CMK (cell line): ENCODE data around the gene CRTC1.

Experiments
- DNase-seq: peaks from one replicate; pipeline ENCODE4 v3.0.0-alpha.2; 2010; ENCODE audit warnings: low read depth

The CRTC1 gene

GRCh38 chr19:18770663-18771327 is 87.3 kb downstream of the CRTC1 start:
- no peak for DNase-seq

- no peak for DNase-seq
Measured at GRCh38 chr19:18771328-18772242, 88.1 kb downstream of the CRTC1 start.

GRCh38 chr19:18772620-18773587 is 89.4 kb downstream of the CRTC1 start:
- DNase-seq: no peak

GRCh38 chr19:18773682-18774081 is 90.2 kb downstream of the CRTC1 start:
- DNase-seq: no peak

GRCh38 chr19:18774107-18774506 is 90.6 kb downstream of the CRTC1 start:
- DNase-seq: no peak

- no peak for DNase-seq
Measured at GRCh38 chr19:18774782-18775444, 91.4 kb downstream of the CRTC1 start.

GRCh38 chr19:18775586-18776287 is 92.3 kb downstream of the CRTC1 start:
- DNase-seq: no peak

GRCh38 chr19:18776288-18776594 is 92.8 kb downstream of the CRTC1 start:
- DNase-seq: no peak

GRCh38 chr19:18776736-18777135 is 93.3 kb downstream of the CRTC1 start:
- no peak for DNase-seq

- no peak for DNase-seq
Measured at GRCh38 chr19:18777301-18778075, 94.0 kb downstream of the CRTC1 start.

- DNase-seq: no peak
Measured at GRCh38 chr19:18778076-18778389, 94.6 kb downstream of the CRTC1 start.

- DNase-seq: no peak
Measured at GRCh38 chr19:18778826-18779495, 95.5 kb downstream of the CRTC1 start.

- DNase-seq: no peak
Measured at GRCh38 chr19:18780081-18780480, 96.6 kb downstream of the CRTC1 start.

GRCh38 chr19:18780631-18781030 is 97.2 kb downstream of the CRTC1 start:
- DNase-seq: no peak

- no peak for DNase-seq
Measured at GRCh38 chr19:18781047-18781600, 97.6 kb downstream of the CRTC1 start.

GRCh38 chr19:18781885-18782527 is 98.5 kb downstream of the CRTC1 start:
- DNase-seq: no peak

- no peak for DNase-seq
Measured at GRCh38 chr19:18782559-18783225, 99.2 kb downstream of the CRTC1 start.

GRCh38 chr19:18783958-18784785 is 100.7 kb downstream of the CRTC1 start:
- DNase-seq: no peak
